HEK293 (cell line): ENCODE results near the gene AXIN1.

Experiments
- BCL6B ChIP-seq: fragments of 450-650 bp; formaldehyde crosslinking; IDR thresholded peaks from 2 replicates; pipeline ENCODE4 v1.5.1; 2017; ENCODE audit warnings: missing biosample characterization, missing genetic modification characterization
- EGR2 ChIP-seq: fragments of 450-650 bp; formaldehyde crosslinking; IDR thresholded peaks from 2 replicates; pipeline ENCODE4 v1.5.1; 2016; ENCODE audit warnings: low read depth, missing biosample characterization, missing genetic modification characterization
- GLI4 ChIP-seq: fragments of 450-650 bp; formaldehyde crosslinking; IDR thresholded peaks from 2 replicates; pipeline ENCODE4 v1.5.1; 2016; ENCODE audit warnings: missing biosample characterization, missing genetic modification characterization
- INSM2 ChIP-seq: fragments of 450-650 bp; formaldehyde crosslinking; IDR thresholded peaks from 2 replicates; pipeline ENCODE4 v1.5.1; 2016; ENCODE audit warnings: missing biosample characterization, missing genetic modification characterization
- RBAK ChIP-seq: fragments of 450-650 bp; formaldehyde crosslinking; IDR thresholded peaks from 2 replicates; pipeline ENCODE4 v1.5.1; 2016; ENCODE audit warnings: missing biosample characterization, missing genetic modification characterization
- SCRT1 ChIP-seq: fragments of 450-650 bp; formaldehyde crosslinking; IDR thresholded peaks from 2 replicates; pipeline ENCODE4 v1.5.1; 2016; ENCODE audit warnings: missing biosample characterization, missing genetic modification characterization, borderline replicate concordance
- YY1 ChIP-seq: fragments of 450-650 bp; formaldehyde crosslinking; IDR thresholded peaks from 2 replicates; pipeline ENCODE4 v1.5.1; 2018; ENCODE audit warnings: missing biosample characterization, missing genetic modification characterization
- ZBTB48 ChIP-seq: fragments of 450-650 bp; formaldehyde crosslinking; IDR thresholded peaks from 2 replicates; pipeline ENCODE4 v1.5.1; 2016; ENCODE audit warnings: missing biosample characterization, missing genetic modification characterization
- ZBTB7A ChIP-seq: fragments of 450-650 bp; formaldehyde crosslinking; IDR thresholded peaks from 2 replicates; pipeline ENCODE4 v1.5.1; 2016; ENCODE audit warnings: low read depth, missing biosample characterization, missing genetic modification characterization
- ZFP37 ChIP-seq: fragments of 450-650 bp; formaldehyde crosslinking; IDR thresholded peaks from 2 replicates; pipeline ENCODE4 v1.5.1; 2016; ENCODE audit warnings: missing biosample characterization, missing genetic modification characterization
- ZFP41 ChIP-seq: fragments of 450-650 bp; formaldehyde crosslinking; IDR thresholded peaks from 2 replicates; pipeline ENCODE4 v1.5.1; 2016; ENCODE audit warnings: missing biosample characterization, missing genetic modification characterization, borderline replicate concordance
- ZNF148 ChIP-seq: fragments of 450-650 bp; formaldehyde crosslinking; IDR thresholded peaks from 2 replicates; pipeline ENCODE4 v1.5.0; 2017; ENCODE audit warnings: missing biosample characterization, missing genetic modification characterization, borderline replicate concordance
- ZNF248 ChIP-seq: fragments of 450-650 bp; formaldehyde crosslinking; IDR thresholded peaks from 2 replicates; pipeline ENCODE4 v1.5.1; 2017; ENCODE audit warnings: missing biosample characterization, missing genetic modification characterization
- ZNF280D ChIP-seq: fragments of 450-650 bp; formaldehyde crosslinking; IDR thresholded peaks from 2 replicates; pipeline ENCODE4 v1.5.1; 2016; ENCODE audit warnings: missing biosample characterization, missing genetic modification characterization
- ZNF292 ChIP-seq: fragments of 450-650 bp; formaldehyde crosslinking; IDR thresholded peaks from 2 replicates; pipeline ENCODE4 v1.5.1; 2016; ENCODE audit warnings: low read depth, missing biosample characterization, missing genetic modification characterization, borderline replicate concordance
- ZNF335 ChIP-seq: fragments of 450-650 bp; formaldehyde crosslinking; conservative IDR thresholded peaks from 2 replicates; pipeline ENCODE4 v1.5.1; 2016; ENCODE audit warnings: missing biosample characterization, missing genetic modification characterization
- ZNF518A ChIP-seq: fragments of 450-650 bp; formaldehyde crosslinking; conservative IDR thresholded peaks from 2 replicates; pipeline ENCODE4 v1.5.1; 2016; ENCODE audit warnings: low read depth, missing biosample characterization, missing genetic modification characterization
- ZNF596 ChIP-seq: fragments of 450-650 bp; IDR thresholded peaks from 2 replicates; pipeline ENCODE4 v1.5.0; 2018; ENCODE audit warnings: missing biosample characterization, mild to moderate bottlenecking, missing genetic modification characterization, moderate library complexity
- ZNF600 ChIP-seq: fragments of 450-650 bp; formaldehyde crosslinking; IDR thresholded peaks from 2 replicates; pipeline ENCODE4 v1.5.1; 2016; ENCODE audit warnings: missing biosample characterization, missing genetic modification characterization
- ZNF621 ChIP-seq: fragments of 450-650 bp; formaldehyde crosslinking; IDR thresholded peaks from 2 replicates; pipeline ENCODE4 v1.5.1; 2017; ENCODE audit warnings: missing biosample characterization, missing genetic modification characterization
- ZNF660 ChIP-seq: fragments of 450-650 bp; IDR thresholded peaks from 2 replicates; pipeline ENCODE4 v1.5.1; 2018; ENCODE audit warnings: missing biosample characterization, mild to moderate bottlenecking, missing genetic modification characterization
- ZNF664 ChIP-seq: fragments of 450-650 bp; formaldehyde crosslinking; IDR thresholded peaks from 2 replicates; pipeline ENCODE4 v1.5.1; 2016; ENCODE audit warnings: missing biosample characterization, missing genetic modification characterization
- ZNF707 ChIP-seq: fragments of 450-650 bp; formaldehyde crosslinking; IDR thresholded peaks from 2 replicates; pipeline ENCODE4 v1.5.1; 2016; ENCODE audit warnings: missing biosample characterization, missing genetic modification characterization
- ZNF776 ChIP-seq: fragments of 450-650 bp; formaldehyde crosslinking; IDR thresholded peaks from 2 replicates; pipeline ENCODE4 v1.5.0; 2017; ENCODE audit warnings: missing biosample characterization, missing genetic modification characterization, borderline replicate concordance
- ZNF791 ChIP-seq: fragments of 450-650 bp; formaldehyde crosslinking; IDR thresholded peaks from 2 replicates; pipeline ENCODE4 v1.5.1; 2016; ENCODE audit warnings: missing biosample characterization, missing genetic modification characterization

AXIN1 gene

GRCh38 chr16:397736-398332, 45.3 kb upstream of the AXIN1 start (continued):
- TF ChIP-seq ZNF707 (tag by site-specific recombination) (no peak), ZNF596 (tag by site-specific recombination) (no peak), YY1 (no peak), GLI4 (no peak), EGR2 (tag by site-specific recombination) (no peak), INSM2 (0 out of 2 replicates have a peak, but pooled peaks have one; percentile 17), RBAK (tag by site-specific recombination) (no peak), ZNF292 (tag by site-specific recombination) (no peak), ZBTB48 (no peak), ZNF280D (tag by site-specific recombination) (no peak), ZNF791 (tag by site-specific recombination) (no peak), ZBTB7A (tag by site-specific recombination) (0 out of 2 replicates have a peak, but pooled peaks have one; percentile 43), ZNF660 (no peak), ZNF148 (tag by site-specific recombination) (no peak), SCRT1 (0 out of 2 replicates have a peak, but pooled peaks have one; percentile 21), ZNF335 (no peak; the same call in 1 of the 2 replicates), ZFP41 (no peak), ZNF621 (tag by site-specific recombination) (no peak), ZNF518A (tag by site-specific recombination) (no peak), ZNF776 (tag by site-specific recombination) (no peak), ZNF248 (tag by site-specific recombination) (no peak), ZNF600 (tag by site-specific recombination) (peak; percentile 95; the same call in 1 of the 2 replicates), BCL6B (no peak), ZFP37 (tag by site-specific recombination) (no peak), ZNF664 (tag by site-specific recombination) (no peak)
